ENCODE measurements around the gene AURKAIP1.
A peak's percentile ranks its signal among the peaks of the same experiment; 100 is the strongest.

Gene AURKAIP1

GRCh38 chr1:1331068-1331965 is 43.7 kb downstream of the AURKAIP1 start, which contains the start of gene TAS1R3:
Gene TAS1R3, plus strand, starts transcription at chr1:1331280. Its CDS starts 66 bp downstream, at chr1:1331346.
- DNase-seq = no peak

GRCh38 chr1:1330366-1331067 is 44.5 kb downstream of the AURKAIP1 start:
- DNase-seq = no peak

GRCh38 chr1:1329304-1330210 is 45.5 kb downstream of the AURKAIP1 start:
- DNase-seq = no peak

- no peak for DNase-seq
Observed at GRCh38 chr1:1328254-1328653, 46.8 kb downstream of the AURKAIP1 start.

GRCh38 chr1:1327291-1327690 is 47.7 kb downstream of the AURKAIP1 start:
- DNase-seq = no peak

GRCh38 chr1:1326075-1326605 is 48.9 kb downstream of the AURKAIP1 start:
- no peak for DNase-seq

- DNase-seq = no peak
Observed at GRCh38 chr1:1325288-1326074, 49.5 kb downstream of the AURKAIP1 start.

GRCh38 chr1:1324524-1325287 is 50.3 kb downstream of the AURKAIP1 start, which contains the start of the genes CPTP and INTS11:
Gene CPTP, plus strand, starts transcription at chr1:1324802. Its CDS starts 2,109 bp downstream, at chr1:1326911.
Gene INTS11, minus strand, starts transcription at chr1:1324660. Its CDS starts 52 bp downstream, at chr1:1324608.
- peak; percentile 84 for DNase-seq

GRCh38 chr1:1324084-1324523 is 50.9 kb downstream of the AURKAIP1 start:
- no peak for DNase-seq
